WTC11 (cell line): Measurements from ENCODE around the gene ADGRV1.

Experiments
- ELF4 ChIP-seq: sonication (generic); formaldehyde crosslinking; IDR thresholded peaks from 2 replicates; pipeline ENCODE4 v1.8.1; 2022; ENCODE audit warnings: low read depth, mild to moderate bottlenecking, moderate library complexity, missing genetic modification reagents
- IRF2 ChIP-seq: sonication (generic); formaldehyde crosslinking; IDR thresholded peaks from 2 replicates; pipeline ENCODE4 v1.8.0; 2022; ENCODE audit warnings: low read depth, missing genetic modification reagents, borderline replicate concordance
- JUN ChIP-seq: sonication (generic); formaldehyde crosslinking; IDR thresholded peaks from 2 replicates; pipeline ENCODE4 v1.8.0; 2023; ENCODE audit warnings: mild to moderate bottlenecking, missing genetic modification reagents
- PRRX2 ChIP-seq: fragments of 250-450 bp; sonication (Bioruptor Pico); IDR thresholded peaks from 2 replicates; pipeline ENCODE4 v1.8.0; 2021; ENCODE audit warnings: mild to moderate bottlenecking
- SMAD3 ChIP-seq: sonication (generic); formaldehyde crosslinking; IDR thresholded peaks from 2 replicates; pipeline ENCODE4 v1.8.0; 2022; ENCODE audit warnings: missing genetic modification reagents, mild to moderate bottlenecking, borderline replicate concordance
- TEAD4 ChIP-seq: sonication (generic); formaldehyde crosslinking; IDR thresholded peaks from 2 replicates; pipeline ENCODE4 v1.8.0; 2022; ENCODE audit warnings: mild to moderate bottlenecking, missing genetic modification reagents
- ZNF232 ChIP-seq: sonication (generic); formaldehyde crosslinking; IDR thresholded peaks from 2 replicates; pipeline ENCODE4 v1.8.0; 2022; ENCODE audit warnings: mild to moderate bottlenecking, missing genetic modification reagents
- ZNF263 ChIP-seq: sonication (generic); formaldehyde crosslinking; IDR thresholded peaks from 2 replicates; pipeline ENCODE4 v1.8.1; 2022; ENCODE audit warnings: low read depth, mild to moderate bottlenecking, moderate library complexity, missing genetic modification reagents
- ZNF317 ChIP-seq: sonication (generic); formaldehyde crosslinking; IDR thresholded peaks from 2 replicates; pipeline ENCODE4 v1.8.1; 2023; ENCODE audit warnings: low read depth, mild to moderate bottlenecking, moderate library complexity, missing genetic modification reagents, borderline replicate concordance
- TF ChIP-seq, protein P1 (sequence below): fragments of 200-600 bp; IDR thresholded peaks from 2 replicates; pipeline ENCODE4 v1.8.0; 2022; ENCODE audit warnings: antibody characterized with exemption
- TF ChIP-seq, protein P2 (sequence below): sonication (generic); formaldehyde crosslinking; IDR thresholded peaks from 2 replicates; pipeline ENCODE4 v1.8.0; 2022; ENCODE audit warnings: missing genetic modification reagents
- TF ChIP-seq, protein P3 (sequence below): sonication (generic); formaldehyde crosslinking; IDR thresholded peaks from 2 replicates; pipeline ENCODE4 v1.8.0; 2022; ENCODE audit warnings: mild to moderate bottlenecking, missing genetic modification reagents
- TF ChIP-seq, protein P4 (sequence below): sonication (generic); formaldehyde crosslinking; IDR thresholded peaks from 2 replicates; pipeline ENCODE4 v1.8.1; 2022; ENCODE audit warnings: mild to moderate bottlenecking, moderate library complexity, missing genetic modification reagents
- TF ChIP-seq, protein P5 (sequence below): fragments of 250-450 bp; sonication (Bioruptor Pico); IDR thresholded peaks from 2 replicates; pipeline ENCODE4 v1.8.0; 2021; ENCODE audit warnings: mild to moderate bottlenecking

DNA sequence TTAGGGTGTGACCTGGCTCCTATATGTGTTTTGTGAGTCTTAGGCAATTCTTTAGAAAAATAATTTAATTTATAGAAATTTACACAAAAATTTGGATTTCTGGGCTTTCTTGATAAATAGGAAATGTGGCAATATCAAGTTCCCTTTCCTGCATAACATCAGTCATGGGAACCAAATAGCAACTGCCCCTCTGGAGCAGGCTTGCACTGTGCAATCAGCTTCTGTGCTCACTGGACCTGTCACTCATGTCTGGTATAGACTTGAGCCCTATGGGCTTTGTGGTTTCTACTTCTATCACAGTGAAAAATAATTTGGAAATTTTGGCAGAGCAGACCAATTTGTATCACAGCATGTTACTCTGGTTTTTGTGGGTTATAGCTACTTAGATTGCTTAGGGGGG lies 131.7 kb downstream of the ADGRV1 start:
- TF ChIP-seq, protein P1, sequence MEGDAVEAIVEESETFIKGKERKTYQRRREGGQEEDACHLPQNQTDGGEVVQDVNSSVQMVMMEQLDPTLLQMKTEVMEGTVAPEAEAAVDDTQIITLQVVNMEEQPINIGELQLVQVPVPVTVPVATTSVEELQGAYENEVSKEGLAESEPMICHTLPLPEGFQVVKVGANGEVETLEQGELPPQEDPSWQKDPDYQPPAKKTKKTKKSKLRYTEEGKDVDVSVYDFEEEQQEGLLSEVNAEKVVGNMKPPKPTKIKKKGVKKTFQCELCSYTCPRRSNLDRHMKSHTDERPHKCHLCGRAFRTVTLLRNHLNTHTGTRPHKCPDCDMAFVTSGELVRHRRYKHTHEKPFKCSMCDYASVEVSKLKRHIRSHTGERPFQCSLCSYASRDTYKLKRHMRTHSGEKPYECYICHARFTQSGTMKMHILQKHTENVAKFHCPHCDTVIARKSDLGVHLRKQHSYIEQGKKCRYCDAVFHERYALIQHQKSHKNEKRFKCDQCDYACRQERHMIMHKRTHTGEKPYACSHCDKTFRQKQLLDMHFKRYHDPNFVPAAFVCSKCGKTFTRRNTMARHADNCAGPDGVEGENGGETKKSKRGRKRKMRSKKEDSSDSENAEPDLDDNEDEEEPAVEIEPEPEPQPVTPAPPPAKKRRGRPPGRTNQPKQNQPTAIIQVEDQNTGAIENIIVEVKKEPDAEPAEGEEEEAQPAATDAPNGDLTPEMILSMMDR: no peak
- TF ChIP-seq TEAD4 (no peak), ZNF263 (no peak), IRF2 (CRISPR knock-in tag) (no peak), JUN (CRISPR knock-in tag) (no peak), ELF4 (CRISPR knock-in tag) (no peak), ZNF317 (CRISPR knock-in tag) (no peak), SMAD3 (CRISPR knock-in tag) (no peak), PRRX2 (no peak), ZNF232 (CRISPR knock-in tag) (no peak)
- TF ChIP-seq, protein P2, sequence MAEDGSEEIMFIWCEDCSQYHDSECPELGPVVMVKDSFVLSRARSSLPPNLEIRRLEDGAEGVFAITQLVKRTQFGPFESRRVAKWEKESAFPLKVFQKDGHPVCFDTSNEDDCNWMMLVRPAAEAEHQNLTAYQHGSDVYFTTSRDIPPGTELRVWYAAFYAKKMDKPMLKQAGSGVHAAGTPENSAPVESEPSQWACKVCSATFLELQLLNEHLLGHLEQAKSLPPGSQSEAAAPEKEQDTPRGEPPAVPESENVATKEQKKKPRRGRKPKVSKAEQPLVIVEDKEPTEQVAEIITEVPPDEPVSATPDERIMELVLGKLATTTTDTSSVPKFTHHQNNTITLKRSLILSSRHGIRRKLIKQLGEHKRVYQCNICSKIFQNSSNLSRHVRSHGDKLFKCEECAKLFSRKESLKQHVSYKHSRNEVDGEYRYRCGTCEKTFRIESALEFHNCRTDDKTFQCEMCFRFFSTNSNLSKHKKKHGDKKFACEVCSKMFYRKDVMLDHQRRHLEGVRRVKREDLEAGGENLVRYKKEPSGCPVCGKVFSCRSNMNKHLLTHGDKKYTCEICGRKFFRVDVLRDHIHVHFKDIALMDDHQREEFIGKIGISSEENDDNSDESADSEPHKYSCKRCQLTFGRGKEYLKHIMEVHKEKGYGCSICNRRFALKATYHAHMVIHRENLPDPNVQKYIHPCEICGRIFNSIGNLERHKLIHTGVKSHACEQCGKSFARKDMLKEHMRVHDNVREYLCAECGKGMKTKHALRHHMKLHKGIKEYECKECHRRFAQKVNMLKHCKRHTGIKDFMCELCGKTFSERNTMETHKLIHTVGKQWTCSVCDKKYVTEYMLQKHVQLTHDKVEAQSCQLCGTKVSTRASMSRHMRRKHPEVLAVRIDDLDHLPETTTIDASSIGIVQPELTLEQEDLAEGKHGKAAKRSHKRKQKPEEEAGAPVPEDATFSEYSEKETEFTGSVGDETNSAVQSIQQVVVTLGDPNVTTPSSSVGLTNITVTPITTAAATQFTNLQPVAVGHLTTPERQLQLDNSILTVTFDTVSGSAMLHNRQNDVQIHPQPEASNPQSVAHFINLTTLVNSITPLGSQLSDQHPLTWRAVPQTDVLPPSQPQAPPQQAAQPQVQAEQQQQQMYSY (CRISPR knock-in tag): no peak
- TF ChIP-seq, protein P3, sequence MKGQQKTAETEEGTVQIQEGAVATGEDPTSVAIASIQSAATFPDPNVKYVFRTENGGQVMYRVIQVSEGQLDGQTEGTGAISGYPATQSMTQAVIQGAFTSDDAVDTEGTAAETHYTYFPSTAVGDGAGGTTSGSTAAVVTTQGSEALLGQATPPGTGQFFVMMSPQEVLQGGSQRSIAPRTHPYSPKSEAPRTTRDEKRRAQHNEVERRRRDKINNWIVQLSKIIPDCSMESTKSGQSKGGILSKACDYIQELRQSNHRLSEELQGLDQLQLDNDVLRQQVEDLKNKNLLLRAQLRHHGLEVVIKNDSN (CRISPR knock-in tag): no peak
- TF ChIP-seq, protein P4, sequence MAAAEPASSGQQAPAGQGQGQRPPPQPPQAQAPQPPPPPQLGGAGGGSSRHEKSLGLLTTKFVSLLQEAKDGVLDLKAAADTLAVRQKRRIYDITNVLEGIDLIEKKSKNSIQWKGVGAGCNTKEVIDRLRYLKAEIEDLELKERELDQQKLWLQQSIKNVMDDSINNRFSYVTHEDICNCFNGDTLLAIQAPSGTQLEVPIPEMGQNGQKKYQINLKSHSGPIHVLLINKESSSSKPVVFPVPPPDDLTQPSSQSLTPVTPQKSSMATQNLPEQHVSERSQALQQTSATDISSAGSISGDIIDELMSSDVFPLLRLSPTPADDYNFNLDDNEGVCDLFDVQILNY (CRISPR knock-in tag): no peak
- TF ChIP-seq, protein P5, sequence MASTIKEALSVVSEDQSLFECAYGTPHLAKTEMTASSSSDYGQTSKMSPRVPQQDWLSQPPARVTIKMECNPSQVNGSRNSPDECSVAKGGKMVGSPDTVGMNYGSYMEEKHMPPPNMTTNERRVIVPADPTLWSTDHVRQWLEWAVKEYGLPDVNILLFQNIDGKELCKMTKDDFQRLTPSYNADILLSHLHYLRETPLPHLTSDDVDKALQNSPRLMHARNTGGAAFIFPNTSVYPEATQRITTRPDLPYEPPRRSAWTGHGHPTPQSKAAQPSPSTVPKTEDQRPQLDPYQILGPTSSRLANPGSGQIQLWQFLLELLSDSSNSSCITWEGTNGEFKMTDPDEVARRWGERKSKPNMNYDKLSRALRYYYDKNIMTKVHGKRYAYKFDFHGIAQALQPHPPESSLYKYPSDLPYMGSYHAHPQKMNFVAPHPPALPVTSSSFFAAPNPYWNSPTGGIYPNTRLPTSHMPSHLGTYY (CRISPR knock-in tag): no peak
